SK-N-SH treated with all-trans-retinoic acid at 6 μM for 48 hours (cell line): ENCODE data around the gene STAMBPL1.

ENCODE experiments used
- ATAC-seq: fragments of 200-7000 bp; cut with Tn5 transposase; 3 replicates; pipeline ENCODE4 v1.9.1; 2020; ENCODE audit warnings: mild to moderate bottlenecking, moderate library complexity
- ARNTL ChIP-seq: fragments of 450-650 bp; formaldehyde crosslinking; IDR thresholded peaks from 2 replicates; pipeline ENCODE4 v1.5.0; 2020; ENCODE audit warnings: low read depth, mild to moderate bottlenecking, moderate library complexity, borderline replicate concordance
- BACH2 ChIP-seq: fragments of 250-450 bp; sonication (Bioruptor Pico); IDR thresholded peaks from 2 replicates; pipeline ENCODE4 v1.9.0; 2021; ENCODE audit warnings: mild to moderate bottlenecking, borderline replicate concordance
- CSDC2 ChIP-seq: fragments of 250-450 bp; sonication (Bioruptor Pico); IDR thresholded peaks from 2 replicates; pipeline ENCODE4 v1.5.0; 2020; ENCODE audit warnings: mild to moderate bottlenecking, moderate library complexity
- CSRNP3 ChIP-seq: fragments of 250-450 bp; sonication (Bioruptor Pico); IDR thresholded peaks from 2 replicates; pipeline ENCODE4 v1.5.1; 2021; ENCODE audit warnings: mild to moderate bottlenecking, moderate library complexity
- ESRRG ChIP-seq: fragments of 250-450 bp; sonication (Bioruptor Pico); IDR thresholded peaks from 2 replicates; pipeline ENCODE4 v1.6.1; 2021; ENCODE audit warnings: mild to moderate bottlenecking
- ISL1 ChIP-seq: fragments of 250-450 bp; sonication (Bioruptor Pico); IDR thresholded peaks from 2 replicates; pipeline ENCODE4 v2.1.2; 2022; ENCODE audit warnings: mild to moderate bottlenecking, moderate library complexity
- OSR1 ChIP-seq: fragments of 250-450 bp; sonication (Bioruptor Pico); IDR thresholded peaks from 2 replicates; pipeline ENCODE4 v1.8.0; 2022; ENCODE audit warnings: moderate library complexity, mild to moderate bottlenecking, inconsistent platforms
- PATZ1 ChIP-seq: fragments of 250-450 bp; sonication (Bioruptor Pico); IDR thresholded peaks from 2 replicates; pipeline ENCODE4 v1.8.0; 2020; ENCODE audit warnings: mild to moderate bottlenecking, moderate library complexity, borderline replicate concordance
- POU6F1 ChIP-seq: fragments of 250-450 bp; sonication (Bioruptor Pico); IDR thresholded peaks from 2 replicates; pipeline ENCODE4 v1.8.0; 2021; ENCODE audit warnings: low read depth, mild to moderate bottlenecking, moderate library complexity, borderline replicate concordance
- PPARA ChIP-seq: fragments of 250-450 bp; sonication (Bioruptor Pico); IDR thresholded peaks from 2 replicates; pipeline ENCODE4 v1.5.0; 2020; ENCODE audit warnings: mild to moderate bottlenecking, borderline replicate concordance
- RARB ChIP-seq: fragments of 250-450 bp; sonication (Bioruptor Pico); IDR thresholded peaks from 2 replicates; pipeline ENCODE4 v1.8.0; 2021; ENCODE audit warnings: mild to moderate bottlenecking, moderate library complexity
- SNAI2 ChIP-seq: fragments of 250-450 bp; sonication (Bioruptor Pico); IDR thresholded peaks from 2 replicates; pipeline ENCODE4 v1.5.0; 2020; ENCODE audit warnings: mild to moderate bottlenecking, moderate library complexity
- TCF4 ChIP-seq: fragments of 250-450 bp; sonication (Bioruptor Pico); IDR thresholded peaks from 2 replicates; pipeline ENCODE4 v1.8.0; 2021; ENCODE audit warnings: mild to moderate bottlenecking, moderate library complexity, borderline replicate concordance
- TOX ChIP-seq: fragments of 250-450 bp; sonication (Bioruptor Pico); IDR thresholded peaks from 2 replicates; pipeline ENCODE4 v1.8.0; 2021; ENCODE audit warnings: mild to moderate bottlenecking, moderate library complexity, borderline replicate concordance
- TSHZ2 ChIP-seq: fragments of 250-450 bp; sonication (Bioruptor Pico); IDR thresholded peaks from 2 replicates; pipeline ENCODE4 v1.5.0; 2020; ENCODE audit warnings: mild to moderate bottlenecking, moderate library complexity
- ZC3H10 ChIP-seq: fragments of 250-450 bp; sonication (Bioruptor Pico); IDR thresholded peaks from 2 replicates; pipeline ENCODE4 v1.5.1; 2021; ENCODE audit warnings: mild to moderate bottlenecking, moderate library complexity
- ZFP3 ChIP-seq: fragments of 250-450 bp; sonication (Bioruptor Pico); IDR thresholded peaks from 2 replicates; pipeline ENCODE4 v1.5.0; 2020; ENCODE audit warnings: mild to moderate bottlenecking, moderate library complexity
- ZFP30 ChIP-seq: fragments of 450-650 bp; formaldehyde crosslinking; IDR thresholded peaks from 2 replicates; pipeline ENCODE4 v1.5.0; 2022; ENCODE audit warnings: mild to moderate bottlenecking, moderate library complexity
- ZNF565 ChIP-seq: fragments of 450-650 bp; formaldehyde crosslinking; conservative IDR thresholded peaks from 2 replicates; pipeline ENCODE4 v1.5.0; 2020; ENCODE audit warnings: low read depth, mild to moderate bottlenecking, moderate library complexity
- ZNF70 ChIP-seq: fragments of 450-650 bp; formaldehyde crosslinking; IDR thresholded peaks from 2 replicates; pipeline ENCODE4 v1.5.0; 2020; ENCODE audit warnings: mild to moderate bottlenecking, moderate library complexity
- ZNF8 ChIP-seq: fragments of 450-650 bp; formaldehyde crosslinking; IDR thresholded peaks from 2 replicates; pipeline ENCODE4 v1.5.0; 2020; ENCODE audit warnings: mild to moderate bottlenecking, moderate library complexity

The STAMBPL1 gene

GRCh38 chr10:88896994-88897853 is 17.2 kb downstream of the STAMBPL1 start:
- ATAC-seq = peak; percentile 53
- TF ChIP-seq ISL1 (CRISPR knock-in tag) (peak; percentile 61), ZNF70 (CRISPR knock-in tag) (peak; percentile 91), ZNF565 (no peak), PPARA (CRISPR knock-in tag) (no peak), RARB (no peak; the same call in 1 of the 2 replicates), BACH2 (CRISPR knock-in tag) (no peak), PATZ1 (no peak)

- no peak for TF ChIP-seq CSDC2
- TF ChIP-seq PATZ1 = no peak
- no peak for TF ChIP-seq ZFP30 (CRISPR knock-in tag)
- TF ChIP-seq TSHZ2 (CRISPR knock-in tag) = no peak
- TF ChIP-seq PPARA (CRISPR knock-in tag) = no peak
- no peak for TF ChIP-seq ZNF8 (CRISPR knock-in tag)
- TF ChIP-seq CSRNP3 (CRISPR knock-in tag) = no peak
- no peak for TF ChIP-seq BACH2 (CRISPR knock-in tag)
- no peak for TF ChIP-seq SNAI2
- no peak for TF ChIP-seq ZFP3
- TF ChIP-seq ZC3H10 (CRISPR knock-in tag) = no peak
- TF ChIP-seq POU6F1 (CRISPR knock-in tag) = no peak
- no peak for TF ChIP-seq ISL1 (CRISPR knock-in tag)
- TF ChIP-seq OSR1 (CRISPR knock-in tag) = no peak
- TF ChIP-seq ARNTL (CRISPR knock-in tag) = no peak
- TF ChIP-seq ESRRG (CRISPR knock-in tag) = no peak
- TF ChIP-seq TCF4 (CRISPR knock-in tag) = no peak
- no peak for TF ChIP-seq TOX
- no peak for ATAC-seq
Observed at GRCh38 chr10:88898727-88899126, 18.7 kb downstream of the STAMBPL1 start.

- ATAC-seq = no peak
- TF ChIP-seq SNAI2 = no peak
- no peak for TF ChIP-seq PATZ1
- TF ChIP-seq PPARA (CRISPR knock-in tag) = no peak
- no peak for TF ChIP-seq TSHZ2 (CRISPR knock-in tag)
- no peak for TF ChIP-seq TCF4 (CRISPR knock-in tag)
- no peak for TF ChIP-seq ESRRG (CRISPR knock-in tag)
- no peak for TF ChIP-seq ZNF8 (CRISPR knock-in tag)
Observed at GRCh38 chr10:88899886-88900285, 19.8 kb downstream of the STAMBPL1 start.
